SK-N-SH (cell line): Measurements from ENCODE around the gene KCNE1. TPM values are rescaled to one million over a fixed set of nuclear protein-coding genes. Genes with fewer than 3 reads are reported as not detected.
"Not testable (repeated sequence)": the region's sequence is repeated elsewhere in the genome, so short reads cannot be mapped to it uniquely, and the experiment has no call there.

Source experiments
- CTCF ChIA-PET: fragments of 300-600, 350-600 bp; formaldehyde crosslinking; extraction: SDS; loops from one replicate; lab custom pipeline; 2021; lab: Yijun Ruan, JAX
- POLR2A ChIA-PET: fragments of 350-600 bp; sonication (Branson Sonifier 250); formaldehyde crosslinking; extraction: SDS; loops from one replicate; lab custom pipeline; 2020; ENCODE audit warnings: antibody characterized with exemption, inconsistent platforms; lab: Yijun Ruan, JAX
- DNase-seq: peaks from one replicate; pipeline ENCODE4 v3.0.0; 2012
- H2AFZ ChIP-seq: fragments of 200-600 bp; sonication (generic); 2 replicates; pipeline ENCODE4 v1.8.1; 2016; ENCODE audit warnings: antibody characterized with exemption, mild to moderate bottlenecking, low read depth
- H3F3A ChIP-seq: fragments of 200-600 bp; sonication (generic); replicated peaks from 2 replicates; pipeline ENCODE3; 2016; ENCODE audit warnings: antibody characterized with exemption, mild to moderate bottlenecking; ENCODE audit not compliant: insufficient read depth
- H3K27ac ChIP-seq, 2 experiments: fragments of 200-500 bp in 1 of 2; fragments of 200-600 bp in 1 of 2; sonication (Bioruptor generic) in 1 of 2; sonication (generic), shearing (Covaris generic) in 1 of 2; 2 replicates each; pipeline versions ENCODE4 v1.5.1 to v1.6.1; 2014 to 2016; ENCODE audit warnings: low read depth in 2 of 2, inconsistent platforms in 1 of 2, low read length in 1 of 2, mild to moderate bottlenecking in 1 of 2, mixed read lengths in 1 of 2
- H3K27me3 ChIP-seq: fragments of 200-600 bp; sonication (generic), shearing (Covaris generic); 2 replicates; pipeline ENCODE4 v1.6.1; 2016; ENCODE audit warnings: mixed run types; ENCODE audit not compliant: insufficient read depth
- H3K36me3 ChIP-seq, 2 experiments: fragments of 200-500 bp in 1 of 2; fragments of 200-600 bp in 1 of 2; sonication (Bioruptor generic) in 1 of 2; sonication (generic) in 1 of 2; replicated peaks in 1 of 2; 2 replicates each; pipeline versions ENCODE3 to v1.5.1; 2014 to 2016; ENCODE audit warnings: low read length in 1 of 2, mild to moderate bottlenecking in 1 of 2; ENCODE audit not compliant: insufficient read depth in 2 of 2, control insufficient read depth in 1 of 2
- H3K4me1 ChIP-seq, 2 experiments: fragments of 200-500 bp in 1 of 2; fragments of 200-600 bp in 1 of 2; sonication (Bioruptor generic) in 1 of 2; sonication (generic), shearing (Covaris generic) in 1 of 2; 2 replicates each; pipeline versions ENCODE4 v1.5.1 to v1.6.1; 2014 to 2016; ENCODE audit warnings: low read depth in 1 of 2, low read length in 1 of 2, mixed run types in 1 of 2; ENCODE audit not compliant: insufficient read depth in 2 of 2, control insufficient read depth in 1 of 2
- H3K4me2 ChIP-seq: fragments of 200-600 bp; sonication (generic), shearing (Covaris generic); 2 replicates; pipeline ENCODE4 v1.6.1; 2017; ENCODE audit warnings: mixed run types
- H3K4me3 ChIP-seq, 2 experiments: fragments of 200-500 bp in 1 of 2; fragments of 200-600 bp in 1 of 2; sonication (Bioruptor generic) in 1 of 2; sonication (generic), shearing (Covaris generic) in 1 of 2; 2 replicates each; pipeline versions ENCODE4 v1.5.1 to v1.8.1; 2014 to 2016; ENCODE audit warnings: low read depth in 2 of 2, inconsistent platforms in 1 of 2, low read length in 1 of 2, mild to moderate bottlenecking in 1 of 2, mixed read lengths in 1 of 2, moderate library complexity in 1 of 2
- H3K79me2 ChIP-seq: fragments of 200-600 bp; sonication (generic); 2 replicates; pipeline ENCODE4 v1.8.1; 2017; ENCODE audit warnings: mild to moderate bottlenecking; ENCODE audit not compliant: insufficient read depth
- H3K9ac ChIP-seq: fragments of 200-600 bp; sonication (generic); 2 replicates; pipeline ENCODE4 v1.6.1; 2017; ENCODE audit warnings: mixed run types
- H3K9me2 ChIP-seq: fragments of 200-600 bp; sonication (generic); 2 replicates; pipeline ENCODE4 v1.6.1; 2017; ENCODE audit warnings: mixed run types
- H3K9me3 ChIP-seq: fragments of 200-600 bp; sonication (generic); 2 replicates; pipeline ENCODE4 v1.6.1; 2017; ENCODE audit warnings: mixed run types, mild to moderate bottlenecking, moderate library complexity
- H4K20me1 ChIP-seq: fragments of 200-600 bp; sonication (generic); 2 replicates; pipeline ENCODE4 v1.6.1; 2017; ENCODE audit warnings: mild to moderate bottlenecking, mixed run types; ENCODE audit not compliant: insufficient read depth
- ELF1 ChIP-seq: IDR thresholded peaks from 2 replicates; pipeline ENCODE4 v1.4.0; 2012
- GABPA ChIP-seq: IDR thresholded peaks from 2 replicates; pipeline ENCODE4 v1.4.0; 2012; ENCODE audit warnings: low read depth, mild to moderate bottlenecking
- JUND ChIP-seq: IDR thresholded peaks from 2 replicates; pipeline ENCODE4 v1.4.0; 2012
- POLR2AphosphoS5 ChIP-seq: IDR thresholded peaks from 2 replicates; pipeline ENCODE4 v1.6.1; 2012; ENCODE audit warnings: low read depth, low read length
- RFX5 ChIP-seq: IDR thresholded peaks from 2 replicates; pipeline ENCODE4 v1.6.1; 2012; ENCODE audit warnings: mild to moderate bottlenecking, improper control_type of control experiment, low read length
- RXRA ChIP-seq: IDR thresholded peaks from 2 replicates; pipeline ENCODE4 v1.4.0; 2012; ENCODE audit warnings: low read depth, mild to moderate bottlenecking, borderline replicate concordance
- SIN3A ChIP-seq: IDR thresholded peaks from 2 replicates; pipeline ENCODE4 v1.6.1; 2012; ENCODE audit warnings: low read depth, mild to moderate bottlenecking, low read length, moderate library complexity, borderline replicate concordance
- TEAD4 ChIP-seq: IDR thresholded peaks from 2 replicates; pipeline ENCODE4 v1.4.0; 2012; ENCODE audit warnings: mild to moderate bottlenecking, borderline replicate concordance; ENCODE audit not compliant: insufficient read depth
- WGBS: methylation state at CpG from one replicate; pipeline ENCODE4 v1.1.6; 2017; ENCODE audit warnings: low lambda C conversion rate; 5-methylcytosine and 5-hydroxymethylcytosine counted together
- polyA plus RNA-seq, 3 experiments: library from polyadenylated mRNA; depleted of rRNA; stranded (reverse); fragments of >200 nt; gene quantifications; 2 replicates each; pipeline ENCODE4 v1.2.3, GENCODE V29; 2012
- TF ChIP-seq, protein P1 (sequence below): fragments of 150-350 bp; IDR thresholded peaks from 2 replicates; pipeline ENCODE4 v1.6.1; 2017; ENCODE audit warnings: antibody characterized with exemption, low read length, low read depth, borderline replicate concordance

The KCNE1 gene
- polyA plus RNA-seq, 1 of the 3 experiments (the other 2 are of a cell fraction): 0.16 TPM

DNA sequence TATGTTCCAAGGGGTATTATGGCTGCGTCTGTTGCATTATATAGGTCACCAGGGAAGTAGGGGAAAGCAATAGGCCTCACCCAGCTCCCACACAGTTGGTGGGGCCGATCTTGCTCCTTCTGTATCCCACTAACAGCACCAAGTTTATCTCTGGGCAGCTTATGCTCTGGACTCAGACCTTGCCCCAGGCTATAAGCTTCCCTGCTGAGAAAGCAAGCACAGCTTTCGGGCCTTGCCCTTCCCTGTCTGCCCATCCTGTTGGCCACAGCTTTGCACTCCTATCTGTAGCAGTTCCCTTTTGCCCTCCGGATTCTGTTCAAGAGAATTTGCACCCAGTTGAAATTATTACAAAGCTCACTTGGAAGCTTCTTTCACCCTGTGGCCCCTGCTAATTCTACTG lies 12.9 kb downstream of the KCNE1 start:
- no peak overlapping the region for H3K9ac ChIP-seq
- H3K27ac ChIP-seq: no peak overlapping the region
- H3K36me3 ChIP-seq: no peaks in the 10 kb centered on the region
- no peaks in the 10 kb centered on the region for H3F3A ChIP-seq
- no peaks in the 10 kb centered on the region for H3K4me1 ChIP-seq
- H3K9me2 ChIP-seq: no peaks in the 10 kb centered on the region
- WGBS: 9% methylated on average over 4 of the region's 4 CpGs
- no peaks in the 10 kb centered on the region; the same call in 1 of the 2 replicates for H3K9me3 ChIP-seq
- H3K79me2 ChIP-seq: no peaks in the 10 kb centered on the region
- ChIA-PET POLR2A (no interaction called here), CTCF (interaction anchor here (1.5 kb wide), 1 partner anchor 103 kb away, joined by 5 read pairs; no protein-coding TSS in a partner anchor)
- no peaks in the 10 kb centered on the region for H4K20me1 ChIP-seq
- TF ChIP-seq SIN3A (no peak), POLR2AphosphoS5 (no peak), RFX5 (no peak), TEAD4 (no peak), GABPA (no peak), RXRA (no peak), JUND (no peak)
- no peak overlapping the region for H3K4me2 ChIP-seq
- H3K4me3 ChIP-seq: no peak overlapping the region
- H2AFZ ChIP-seq: no peak overlapping the region
- H3K27me3 ChIP-seq: peaks cover 8% of the 10 kb centered on the region; the same call in 1 of the 2 replicates
- no peak for DNase-seq

- no peaks in the 10 kb centered on the region for H3K36me3 ChIP-seq
- no peaks in the 10 kb centered on the region for H3K79me2 ChIP-seq
- ChIA-PET CTCF (interaction anchor here (0.6 to 1.2 kb wide), 2 partner anchors 9 to 19 kb away, joined by 3 to 4 read pairs; no protein-coding TSS in a partner anchor), POLR2A (no interaction called here)
- H3K27me3 ChIP-seq: 0 out of 2 replicates have a peak, but pooled peaks cover 4% of the 10 kb centered on the region
- no peaks in the 10 kb centered on the region for H3K9me2 ChIP-seq
- no peak overlapping the region for H3K27ac ChIP-seq
- H4K20me1 ChIP-seq: no peaks in the 10 kb centered on the region
- WGBS: 8% methylated on average over 3 of the region's 3 CpGs
- no peak for TF ChIP-seq GABPA
- TF ChIP-seq, protein P1, sequence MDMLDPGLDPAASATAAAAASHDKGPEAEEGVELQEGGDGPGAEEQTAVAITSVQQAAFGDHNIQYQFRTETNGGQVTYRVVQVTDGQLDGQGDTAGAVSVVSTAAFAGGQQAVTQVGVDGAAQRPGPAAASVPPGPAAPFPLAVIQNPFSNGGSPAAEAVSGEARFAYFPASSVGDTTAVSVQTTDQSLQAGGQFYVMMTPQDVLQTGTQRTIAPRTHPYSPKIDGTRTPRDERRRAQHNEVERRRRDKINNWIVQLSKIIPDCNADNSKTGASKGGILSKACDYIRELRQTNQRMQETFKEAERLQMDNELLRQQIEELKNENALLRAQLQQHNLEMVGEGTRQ: no peak
- no peak for TF ChIP-seq ELF1
- no peaks in the 10 kb centered on the region for H3K4me1 ChIP-seq
- H2AFZ ChIP-seq: no peak overlapping the region
- H3K9ac ChIP-seq: no peak overlapping the region
- no peak overlapping the region for H3K4me3 ChIP-seq
- H3K4me2 ChIP-seq: no peak overlapping the region
- no peaks in the 10 kb centered on the region for H3F3A ChIP-seq
- DNase-seq: no peak
- H3K9me3 ChIP-seq: no peaks in the 10 kb centered on the region; the same call in 1 of the 2 replicates
Measured at GRCh38 chr21:34498623-34499022, 13.4 kb downstream of the KCNE1 start.

DNA sequence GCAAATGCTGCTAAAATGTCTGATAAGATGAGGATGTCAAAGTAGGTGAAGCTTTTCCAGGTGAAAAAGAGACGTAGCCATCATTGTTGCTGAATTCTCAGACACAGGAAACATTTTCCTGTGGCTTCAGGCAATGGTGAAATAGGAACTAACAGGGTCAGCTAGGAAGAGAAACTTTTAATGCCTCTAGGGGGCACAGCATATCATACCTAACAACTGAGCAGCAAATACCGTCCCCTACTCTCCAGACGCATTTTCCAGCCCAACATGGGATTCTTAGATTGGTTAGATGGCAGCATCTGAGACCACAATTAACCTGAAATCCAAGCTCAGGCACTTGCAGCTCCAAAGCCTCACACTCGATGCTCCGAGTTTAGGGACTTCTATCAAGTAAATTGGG lies 28.2 kb downstream of the KCNE1 start:
- H3K4me1 ChIP-seq, POLR2A ChIA-PET, H3K9me3 ChIP-seq, H3K4me2 ChIP-seq, H3K4me3 ChIP-seq, H3F3A ChIP-seq, H3K9me2 ChIP-seq, H2AFZ ChIP-seq, H4K20me1 ChIP-seq, CTCF ChIA-PET, H3K36me3 ChIP-seq, H3K27ac ChIP-seq, DNase-seq, H3K79me2 ChIP-seq, H3K9ac ChIP-seq, H3K27me3 ChIP-seq: not testable (repeated sequence)
- WGBS: no CpG with 5 or more reads among the region's 5 CpGs

GRCh38 chr21:34483435-34483834 lies 28.6 kb downstream of the KCNE1 start:
- H3K4me3 ChIP-seq, H2AFZ ChIP-seq, H3K79me2 ChIP-seq, DNase-seq, H3K4me2 ChIP-seq, H3K9me2 ChIP-seq, H4K20me1 ChIP-seq, H3F3A ChIP-seq, H3K27ac ChIP-seq, H3K9ac ChIP-seq, H3K36me3 ChIP-seq, H3K4me1 ChIP-seq, H3K9me3 ChIP-seq, POLR2A ChIA-PET, CTCF ChIA-PET, H3K27me3 ChIP-seq: not testable (repeated sequence)
- WGBS: no CpG with 5 or more reads among the region's 3 CpGs

DNA sequence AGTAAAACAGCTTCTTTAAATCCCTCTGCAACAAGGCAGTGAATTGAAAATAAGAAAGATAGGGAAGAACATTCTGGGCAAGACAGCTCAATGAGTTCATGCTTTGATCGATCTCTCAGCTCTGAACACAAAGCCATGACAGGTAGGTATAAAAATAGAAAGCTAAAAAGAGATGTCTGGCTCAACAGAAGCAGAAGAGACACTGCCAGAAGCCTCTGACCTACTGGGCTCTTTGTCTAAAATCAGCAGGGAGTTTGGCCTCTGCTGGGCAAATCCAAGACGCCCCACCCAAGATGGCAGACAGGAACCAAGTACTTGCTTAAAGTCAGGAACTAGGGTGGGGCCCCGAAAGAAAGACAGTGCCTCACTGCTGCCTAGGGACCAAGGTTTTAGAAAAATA lies 44.7 kb downstream of the KCNE1 start:
- H3K79me2 ChIP-seq, H3K4me3 ChIP-seq, H2AFZ ChIP-seq, H3K9me2 ChIP-seq, H3K36me3 ChIP-seq, H3K9me3 ChIP-seq, H3K9ac ChIP-seq, H3K4me2 ChIP-seq, H4K20me1 ChIP-seq, H3F3A ChIP-seq, DNase-seq, H3K27me3 ChIP-seq, H3K4me1 ChIP-seq, CTCF ChIA-PET, H3K27ac ChIP-seq, POLR2A ChIA-PET: not testable (repeated sequence)
- WGBS: no CpG with 5 or more reads among the region's 3 CpGs
